Fibroblast of skin of scalp (primary cell): ENCODE measurements around the gene KCNIP2.
A peak's percentile ranks its signal among the peaks of the same experiment; 100 is the strongest.
"Not testable (repeated sequence)": the region's sequence is repeated elsewhere in the genome, so short reads cannot be mapped to it uniquely, and the experiment has no call there.

Experiments used
- DNase-seq: peaks from one replicate; pipeline ENCODE4 v3.0.0-alpha.2; 2013

Gene KCNIP2

GRCh38 chr10:101827919-101828600 lies 15.5 kb downstream of the KCNIP2 start:
- no peak for DNase-seq

DNA sequence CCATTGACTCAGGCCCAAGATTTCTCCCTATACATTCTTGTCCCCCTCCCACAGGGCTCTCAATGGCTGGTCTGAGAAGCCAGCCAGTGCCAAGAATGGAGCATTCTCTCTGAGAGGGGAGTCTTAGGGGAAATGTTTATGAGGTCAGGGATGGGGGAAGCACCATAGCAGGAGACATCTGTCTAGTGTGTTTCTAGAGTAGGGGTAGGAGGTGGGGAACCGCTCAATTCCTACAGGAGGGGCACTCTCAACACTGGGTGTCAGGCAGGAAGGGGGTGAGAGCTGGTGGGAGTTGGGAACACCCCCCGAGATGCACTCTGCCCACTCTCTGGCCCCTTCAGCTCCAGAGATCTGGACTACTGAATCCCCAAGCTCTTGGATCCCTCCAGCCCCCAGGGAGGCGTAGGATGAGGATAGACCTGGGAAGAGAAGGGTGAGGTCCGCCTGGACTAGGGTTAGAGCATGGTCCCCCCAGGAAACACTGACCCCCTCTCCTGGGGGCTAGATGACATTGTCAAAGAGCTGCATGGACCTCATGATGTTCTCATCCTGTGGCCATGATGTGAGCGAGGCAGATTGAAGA lies 16.7 kb downstream of the KCNIP2 start:
- DNase-seq = no peak

- DNase-seq = no peak
These were observed 18.9 kb downstream of the KCNIP2 start for GRCh38 chr10:101824736-101825135.

DNA sequence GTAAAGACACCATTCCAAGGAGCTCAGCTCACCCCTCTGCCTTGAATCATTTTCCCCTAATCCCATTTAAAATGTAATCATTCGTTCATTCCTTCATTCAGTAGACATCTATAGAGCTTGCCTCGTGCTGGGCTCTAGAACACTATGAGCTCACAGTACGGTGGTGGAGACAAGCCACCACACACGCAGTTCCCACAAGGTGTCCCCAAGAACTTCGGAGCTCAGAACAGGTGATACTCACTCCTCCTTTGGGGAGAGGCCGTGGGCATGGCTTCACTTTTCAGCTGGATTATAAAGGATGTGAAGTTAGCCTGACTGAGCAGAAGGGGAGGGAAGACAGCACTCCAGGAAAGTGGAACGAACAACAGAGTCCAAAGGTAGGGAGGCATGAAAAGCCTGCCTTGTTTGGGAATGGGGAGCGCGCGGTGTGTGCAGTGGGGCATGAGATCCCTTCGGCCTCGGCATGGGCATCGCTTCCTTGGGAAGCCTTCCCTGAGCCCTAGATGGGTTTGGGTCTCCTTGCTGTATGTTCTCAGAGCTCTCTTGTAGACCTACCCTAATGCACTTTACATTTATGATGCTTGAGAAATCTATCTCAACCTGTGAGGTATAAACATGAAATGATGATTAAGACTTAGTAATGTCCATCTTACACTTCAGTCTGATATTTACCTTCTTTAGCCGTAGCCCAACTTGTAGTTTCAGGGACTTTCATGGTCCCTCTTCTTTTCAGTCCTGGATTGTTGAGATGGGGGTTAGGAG lies 24.5 kb downstream of the KCNIP2 start:
- no peak for DNase-seq

GRCh38 chr10:101818119-101818871 lies 25.3 kb downstream of the KCNIP2 start, which contains the start of gene OGA:
TSS of gene OGA (minus strand) at chr10:101818444. CDS start at chr10:101818022, 422 bp downstream.
- DNase-seq = peak; percentile 100

- peak; percentile 95 for DNase-seq
These were observed 26.1 kb downstream of the KCNIP2 start for GRCh38 chr10:101817337-101818118.

DNA sequence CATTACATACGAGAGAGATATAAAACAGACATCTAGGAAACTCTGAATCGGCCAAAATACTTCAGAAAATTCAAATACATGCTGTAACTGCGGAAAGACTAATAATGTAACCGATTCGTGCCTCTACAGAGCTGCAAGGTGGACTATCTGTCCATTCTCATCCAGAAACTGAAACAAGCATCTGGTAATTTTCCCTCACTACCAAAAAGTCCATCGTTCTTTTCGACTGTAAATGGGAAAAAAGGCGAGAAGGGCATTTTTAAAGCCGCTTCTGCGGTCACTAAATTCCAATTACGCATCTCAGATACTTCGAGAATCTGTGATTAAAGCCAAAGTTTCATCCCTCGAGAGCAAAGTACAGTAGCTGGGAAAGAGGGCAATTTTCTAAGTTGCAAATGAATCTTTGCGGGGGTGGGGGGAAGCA lies 26.7 kb downstream of the KCNIP2 start:
- no peak for DNase-seq

GRCh38 chr10:101816376-101816775 lies 27.2 kb downstream of the KCNIP2 start:
- no peak for DNase-seq

DNA sequence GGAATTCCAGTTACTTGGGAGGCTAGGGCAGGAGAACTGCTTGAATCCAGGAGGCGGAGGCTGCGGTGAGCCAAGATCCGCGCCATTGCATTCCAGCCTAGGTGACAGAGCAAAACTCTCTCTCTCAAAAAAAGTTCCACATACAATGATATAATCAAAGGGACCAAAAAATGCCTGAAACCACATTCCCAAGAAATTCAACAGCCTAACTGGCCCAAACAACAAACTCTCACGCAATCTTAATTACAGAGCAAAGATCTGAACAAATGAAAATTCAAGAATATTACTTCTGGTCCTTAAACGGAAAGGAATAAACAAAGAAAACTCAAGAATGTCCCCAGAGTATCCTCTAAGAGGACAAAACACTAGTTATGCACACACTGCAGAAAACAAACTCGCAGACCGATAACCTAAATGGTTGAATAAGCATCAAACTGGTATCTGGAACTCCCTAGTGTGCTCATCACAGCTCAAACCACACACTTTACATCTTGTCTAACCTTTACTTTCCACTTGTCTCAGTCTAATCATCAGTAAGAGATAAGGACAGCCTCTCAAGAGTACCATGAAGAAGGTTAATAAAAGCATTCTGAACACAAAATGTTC lies 29.0 kb downstream of the KCNIP2 start:
- DNase-seq = peak; percentile 35

DNA sequence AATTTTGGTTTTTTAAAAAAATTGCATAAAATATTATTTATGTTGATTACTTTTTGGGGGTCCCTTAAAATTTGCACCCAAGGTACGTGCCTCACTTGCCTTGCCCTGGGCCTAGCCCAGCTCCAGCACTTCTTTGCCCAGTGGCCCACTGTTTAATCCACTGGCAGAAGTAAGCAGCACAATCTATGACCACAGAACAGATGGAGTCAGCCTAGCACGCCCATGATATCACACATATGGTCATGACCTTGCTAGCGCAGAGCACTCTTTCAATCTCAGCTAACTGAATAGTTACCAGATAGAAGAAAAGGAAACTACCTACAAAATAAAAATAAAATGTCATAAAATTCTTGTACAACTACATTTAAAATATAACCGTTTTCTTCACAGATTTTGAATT lies 31.0 kb downstream of the KCNIP2 start:
- DNase-seq = no peak

GRCh38 chr10:101807158-101807557 lies 36.4 kb downstream of the KCNIP2 start:
- no peak for DNase-seq

GRCh38 chr10:101803511-101803910 lies 40.1 kb downstream of the KCNIP2 start:
- no peak for DNase-seq

- DNase-seq = no peak
These were observed 46.1 kb downstream of the KCNIP2 start for GRCh38 chr10:101797403-101798059.

DNA sequence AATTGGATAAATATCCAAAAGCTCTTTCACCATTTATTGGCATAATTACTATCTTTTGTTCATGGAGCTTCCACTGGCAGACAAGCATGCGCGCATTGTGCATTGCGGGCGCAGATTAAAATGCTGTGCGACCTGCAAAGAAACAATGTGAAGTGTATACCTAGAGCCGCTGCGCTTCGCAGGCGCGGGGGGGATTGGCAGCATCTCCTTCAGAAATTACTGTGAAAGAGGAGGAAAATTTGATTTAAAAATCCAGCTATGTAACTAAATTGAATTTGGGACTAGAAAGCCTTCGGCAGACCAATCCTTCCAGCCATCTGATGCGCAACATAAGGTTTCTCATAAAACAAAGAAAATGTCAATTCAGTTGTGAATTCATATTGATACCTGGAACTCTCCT lies 50.1 kb downstream of the KCNIP2 start:
- DNase-seq = no peak

- no peak for DNase-seq
These were observed 53.9 kb downstream of the KCNIP2 start for GRCh38 chr10:101789686-101790085.

DNA sequence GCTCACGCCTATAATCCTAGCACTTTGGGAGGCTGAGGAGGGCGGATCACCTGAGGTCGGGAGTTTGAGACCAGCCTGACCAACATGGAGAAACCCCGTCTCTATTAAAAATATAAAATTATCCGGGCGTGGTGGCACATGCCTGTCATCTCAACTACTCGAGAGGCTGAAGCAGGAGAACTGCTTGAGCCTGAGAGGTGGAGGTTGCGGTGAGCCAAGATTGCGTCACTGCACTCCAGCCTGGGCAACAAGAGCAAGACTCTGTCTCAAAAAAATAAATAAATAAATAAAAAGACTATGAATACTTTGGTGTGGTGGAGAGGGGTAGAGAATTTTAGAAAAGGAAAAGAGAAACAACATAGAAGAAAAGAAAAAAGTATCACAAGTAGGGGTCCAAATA lies 54.4 kb downstream of the KCNIP2 start:
- not testable (repeated sequence) for DNase-seq

DNA sequence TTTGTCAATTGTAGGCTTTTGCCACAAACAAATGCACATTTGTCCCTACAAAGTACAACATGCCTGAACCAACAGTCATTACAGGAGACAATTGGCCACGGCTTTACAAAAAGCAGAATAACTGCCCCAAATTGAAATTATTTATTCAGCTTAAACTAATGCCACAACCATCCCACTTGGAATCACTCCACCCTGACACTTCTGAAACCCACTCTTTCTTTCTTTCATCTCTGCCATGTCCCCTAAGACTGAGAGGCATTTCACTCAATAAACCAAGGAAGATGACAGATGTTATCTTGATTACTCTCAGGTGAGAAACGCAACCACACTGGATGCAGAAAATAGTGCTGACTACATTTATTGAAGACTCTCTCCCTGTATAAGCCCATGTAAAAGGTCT lies 57.8 kb downstream of the KCNIP2 start:
- DNase-seq = no peak

DNA sequence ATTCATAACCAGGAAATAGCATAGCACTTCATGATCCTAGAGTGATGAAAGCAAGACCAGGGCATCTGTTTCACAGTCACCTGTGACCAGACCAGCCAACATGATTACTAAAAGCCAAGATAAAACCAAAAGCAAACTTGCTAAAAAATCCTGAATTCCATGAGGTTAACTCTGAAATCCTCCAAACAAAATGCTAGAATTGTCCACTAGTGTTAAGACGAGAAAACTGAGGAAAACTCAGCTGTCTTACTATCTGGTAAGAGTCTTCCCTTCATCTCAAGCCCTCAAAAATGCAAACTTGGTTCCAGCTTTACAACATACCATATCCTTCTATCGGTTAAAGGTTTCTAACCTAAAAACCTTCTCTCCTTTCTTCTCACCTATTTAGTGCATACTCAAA lies 59.0 kb downstream of the KCNIP2 start:
- no peak for DNase-seq

DNA sequence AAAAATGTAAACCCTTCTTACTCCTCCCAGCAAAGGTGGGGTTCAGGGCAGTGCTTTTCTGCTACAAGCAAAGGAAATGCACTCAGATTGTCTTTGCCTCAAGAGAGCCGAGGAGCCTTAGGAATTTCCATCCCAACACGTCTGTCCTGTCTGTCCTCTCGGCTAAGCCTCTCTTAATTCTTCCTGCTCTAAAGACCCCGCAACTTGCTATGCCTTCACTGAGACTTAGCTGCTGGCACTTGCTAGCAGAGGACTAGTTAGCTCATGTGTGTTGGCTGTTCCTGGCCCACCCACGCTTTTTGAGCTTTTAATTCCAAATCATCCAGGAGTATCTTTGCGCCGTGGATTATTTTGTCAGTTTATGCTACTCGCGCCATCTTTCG lies 59.9 kb downstream of the KCNIP2 start:
- DNase-seq = peak; percentile 7

- peak; percentile 78 for DNase-seq
These were observed 60.5 kb downstream of the KCNIP2 start, which contains the start of gene NPM3 for GRCh38 chr10:101782811-101783735. TSS of gene NPM3 (minus strand) at chr10:101783446. CDS start at chr10:101783390, 56 bp downstream.
